ENCODE measurements around the gene DAG1.

DAG1 gene

DNA sequence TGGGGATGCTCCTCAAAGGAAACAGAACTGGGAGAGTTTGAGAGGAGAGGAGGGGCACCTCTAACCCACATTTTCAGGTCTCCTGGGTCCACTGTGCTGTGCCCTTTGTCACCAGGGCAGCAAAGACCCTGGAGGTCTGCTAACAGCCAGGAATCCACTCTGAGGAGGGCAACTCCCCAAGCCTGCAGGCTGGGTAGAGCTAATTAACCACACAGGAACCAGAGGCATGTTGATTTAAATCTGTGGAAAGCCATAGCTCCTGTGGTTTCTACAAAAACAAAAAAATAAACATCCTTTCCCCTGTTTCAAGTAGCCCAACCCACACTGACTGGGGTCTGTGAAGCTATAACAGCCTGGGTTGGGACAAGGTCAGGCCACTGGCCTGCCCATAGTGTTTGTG, 82.0 kb downstream of the DAG1 start:
- TF ChIP-seq RARB (CRISPR knock-in tag; IDR thresholded peaks at IDR 0.05) (no peak), ISL1 (CRISPR knock-in tag; IDR thresholded peaks at IDR 0.05) (no peak), ZFP30 (CRISPR knock-in tag; IDR thresholded peaks at IDR 0.05) (no peak), OSR1 (CRISPR knock-in tag; IDR thresholded peaks at IDR 0.05) (no peak), PPARA (CRISPR knock-in tag; IDR thresholded peaks at IDR 0.05; ENCODE audit: borderline replicate concordance) (no peak), TOX (CRISPR knock-in tag; IDR thresholded peaks at IDR 0.05; ENCODE audit: borderline replicate concordance) (no peak)
- TF ChIP-seq, protein P1, sequence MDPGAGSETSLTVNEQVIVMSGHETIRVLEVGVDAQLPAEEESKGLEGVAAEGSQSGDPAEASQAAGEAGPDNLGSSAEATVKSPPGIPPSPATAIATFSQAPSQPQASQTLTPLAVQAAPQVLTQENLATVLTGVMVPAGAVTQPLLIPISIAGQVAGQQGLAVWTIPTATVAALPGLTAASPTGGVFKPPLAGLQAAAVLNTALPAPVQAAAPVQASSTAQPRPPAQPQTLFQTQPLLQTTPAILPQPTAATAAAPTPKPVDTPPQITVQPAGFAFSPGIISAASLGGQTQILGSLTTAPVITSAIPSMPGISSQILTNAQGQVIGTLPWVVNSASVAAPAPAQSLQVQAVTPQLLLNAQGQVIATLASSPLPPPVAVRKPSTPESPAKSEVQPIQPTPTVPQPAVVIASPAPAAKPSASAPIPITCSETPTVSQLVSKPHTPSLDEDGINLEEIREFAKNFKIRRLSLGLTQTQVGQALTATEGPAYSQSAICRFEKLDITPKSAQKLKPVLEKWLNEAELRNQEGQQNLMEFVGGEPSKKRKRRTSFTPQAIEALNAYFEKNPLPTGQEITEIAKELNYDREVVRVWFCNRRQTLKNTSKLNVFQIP (CRISPR knock-in tag; IDR thresholded peaks at IDR 0.05; ENCODE audit: borderline replicate concordance, low read depth) = no peak
- ATAC-seq = no peak

DNA sequence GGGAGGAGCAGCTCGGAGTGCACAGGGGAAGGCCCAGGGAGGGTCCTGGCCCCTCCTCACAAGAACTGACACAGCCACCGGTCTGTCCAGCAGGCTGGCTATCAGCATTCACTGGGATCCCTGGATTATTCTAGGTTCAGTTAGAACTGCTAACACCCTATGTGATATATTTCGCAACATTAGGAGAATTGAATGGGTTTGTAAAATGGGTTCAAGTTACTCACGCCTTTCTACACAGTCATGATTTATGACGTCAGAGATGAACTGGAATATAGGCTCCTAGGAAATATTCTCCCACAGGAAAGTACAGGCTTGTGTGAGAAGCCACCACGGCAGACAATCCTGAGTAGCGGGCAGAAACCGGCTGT, 83.2 kb downstream of the DAG1 start:
- TF ChIP-seq ARNTL (CRISPR knock-in tag; IDR thresholded peaks at IDR 0.05; ENCODE audit: borderline replicate concordance, low read depth) = no peak
- TF ChIP-seq TCF4 (CRISPR knock-in tag; IDR thresholded peaks at IDR 0.05; ENCODE audit: borderline replicate concordance) = no peak
- TF ChIP-seq ZNF8 (CRISPR knock-in tag; IDR thresholded peaks at IDR 0.05) = no peak
- TF ChIP-seq PPARA (CRISPR knock-in tag; IDR thresholded peaks at IDR 0.05; ENCODE audit: borderline replicate concordance) = no peak
- no peak for TF ChIP-seq ZNF70 (CRISPR knock-in tag; IDR thresholded peaks at IDR 0.05)
- TF ChIP-seq CSDC2 (CRISPR knock-in tag; IDR thresholded peaks at IDR 0.05) = no peak
- no peak for TF ChIP-seq ISL1 (CRISPR knock-in tag; IDR thresholded peaks at IDR 0.05)
- no peak for TF ChIP-seq ZFP30 (CRISPR knock-in tag; IDR thresholded peaks at IDR 0.05)
- TF ChIP-seq ZFP3 (CRISPR knock-in tag; IDR thresholded peaks at IDR 0.05) = no peak
- TF ChIP-seq BACH2 (CRISPR knock-in tag; IDR thresholded peaks at IDR 0.05; ENCODE audit: borderline replicate concordance) = no peak
- TF ChIP-seq GLIS3 (CRISPR knock-in tag; IDR thresholded peaks at IDR 0.05) = no peak
- no peak for TF ChIP-seq RARB (CRISPR knock-in tag; IDR thresholded peaks at IDR 0.05)
- no peak for TF ChIP-seq TSHZ2 (CRISPR knock-in tag; IDR thresholded peaks at IDR 0.05)
- TF ChIP-seq OSR1 (CRISPR knock-in tag; IDR thresholded peaks at IDR 0.05) = no peak
- TF ChIP-seq TOX (CRISPR knock-in tag; IDR thresholded peaks at IDR 0.05; ENCODE audit: borderline replicate concordance) = no peak

DNA sequence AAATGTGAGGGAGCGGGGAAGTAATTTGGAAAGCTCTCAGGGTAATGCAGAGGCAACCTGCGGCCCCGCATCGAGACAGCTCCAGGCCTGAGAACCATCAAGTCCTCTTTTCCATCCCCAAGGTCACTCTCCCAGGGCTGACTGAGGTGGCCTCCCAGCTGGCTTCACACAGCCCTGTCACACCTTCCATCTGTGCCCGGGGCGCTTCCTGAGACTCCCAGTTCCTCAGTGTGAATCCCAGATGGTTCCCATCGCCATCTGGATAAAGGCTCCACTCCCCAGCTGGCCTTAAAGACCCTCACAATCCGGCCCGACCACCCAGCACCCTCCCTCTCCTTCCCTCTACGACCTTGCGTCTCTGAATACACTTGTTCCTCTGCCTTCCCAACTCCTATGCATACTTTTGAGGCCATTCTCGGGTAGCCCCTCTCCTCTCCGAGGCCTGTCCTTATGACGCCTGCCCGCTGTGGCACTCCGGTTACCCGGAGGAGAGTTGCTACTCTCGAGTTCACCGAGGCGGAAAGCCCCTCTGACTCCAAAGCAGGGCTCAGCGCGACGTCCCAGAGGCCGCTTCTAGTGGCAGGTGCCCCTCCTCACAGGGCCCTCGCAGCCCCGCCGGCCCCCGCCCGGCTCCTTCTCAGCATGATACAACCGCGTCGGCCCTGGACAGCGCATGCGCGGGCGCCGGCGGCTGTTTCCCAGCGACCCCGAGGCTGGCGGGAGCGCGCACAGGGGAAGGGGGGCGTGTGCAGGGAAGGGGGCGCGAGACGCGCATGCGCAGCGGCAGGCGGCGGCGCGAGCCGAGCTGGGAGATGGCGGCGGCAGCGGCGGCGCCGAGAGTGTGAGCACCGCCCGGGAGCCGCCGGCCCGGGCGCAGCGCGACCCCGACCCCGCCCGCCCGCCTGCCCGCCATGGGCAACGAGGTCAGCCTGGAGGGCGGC, 83.9 kb downstream of the DAG1 start, which contains the start of gene BSN:
BSN (plus strand) TSS at position 786 of the 941 bp plus-strand sequence; CDS start at position 912, 126 bp downstream.
- peak; percentile 92 for ATAC-seq
- TF ChIP-seq ZNF565 (CRISPR knock-in tag; conservative IDR thresholded peaks at IDR 0.05; ENCODE audit: low read depth) (no peak), ZFP3 (CRISPR knock-in tag; IDR thresholded peaks at IDR 0.05) (peak; percentile 100), TCF4 (CRISPR knock-in tag; IDR thresholded peaks at IDR 0.05; ENCODE audit: borderline replicate concordance) (peak; percentile 32; the same call in 1 of the 2 replicates)

More for the DNA sequence above, 83.2 kb downstream of the DAG1 start:
- ATAC-seq = no peak

DNA sequence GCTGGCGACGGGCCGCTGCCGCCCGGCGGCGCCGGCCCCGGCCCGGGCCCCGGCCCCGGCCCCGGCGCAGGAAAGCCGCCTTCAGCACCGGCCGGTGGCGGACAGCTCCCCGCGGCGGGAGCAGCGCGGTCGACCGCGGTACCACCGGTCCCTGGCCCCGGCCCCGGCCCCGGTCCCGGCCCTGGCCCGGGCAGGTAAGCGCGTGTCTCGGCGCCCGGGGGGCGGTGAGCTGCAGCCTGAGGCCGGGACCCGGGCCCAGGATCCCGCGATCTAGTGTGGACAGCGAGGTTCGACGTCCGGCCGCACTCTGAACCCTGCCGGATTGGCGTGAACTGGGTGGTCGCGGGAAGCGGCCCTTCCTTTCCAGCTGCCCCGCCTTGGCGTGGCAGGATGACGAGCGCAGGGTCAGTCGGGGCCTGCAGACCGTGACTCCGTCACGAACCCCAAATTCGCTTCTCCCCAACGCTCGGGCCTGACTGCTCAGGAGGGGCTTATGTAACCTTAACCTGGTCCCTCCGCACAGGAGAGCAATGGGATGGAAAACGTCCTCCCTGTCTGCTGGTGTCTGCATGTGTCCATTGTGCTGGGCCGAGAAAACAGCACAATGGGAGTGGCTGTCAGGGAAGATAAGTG, 84.7 kb downstream of the DAG1 start:
- TF ChIP-seq CSDC2 (CRISPR knock-in tag; IDR thresholded peaks at IDR 0.05) (no peak), ZFP3 (CRISPR knock-in tag; IDR thresholded peaks at IDR 0.05) (no peak), TOX (CRISPR knock-in tag; IDR thresholded peaks at IDR 0.05; ENCODE audit: borderline replicate concordance) (no peak), ZFP30 (CRISPR knock-in tag; IDR thresholded peaks at IDR 0.05) (no peak), ZC3H10 (CRISPR knock-in tag; IDR thresholded peaks at IDR 0.05) (no peak)
- TF ChIP-seq, protein P1 (CRISPR knock-in tag; IDR thresholded peaks at IDR 0.05; ENCODE audit: borderline replicate concordance, low read depth) = no peak
- TF ChIP-seq, protein P2, sequence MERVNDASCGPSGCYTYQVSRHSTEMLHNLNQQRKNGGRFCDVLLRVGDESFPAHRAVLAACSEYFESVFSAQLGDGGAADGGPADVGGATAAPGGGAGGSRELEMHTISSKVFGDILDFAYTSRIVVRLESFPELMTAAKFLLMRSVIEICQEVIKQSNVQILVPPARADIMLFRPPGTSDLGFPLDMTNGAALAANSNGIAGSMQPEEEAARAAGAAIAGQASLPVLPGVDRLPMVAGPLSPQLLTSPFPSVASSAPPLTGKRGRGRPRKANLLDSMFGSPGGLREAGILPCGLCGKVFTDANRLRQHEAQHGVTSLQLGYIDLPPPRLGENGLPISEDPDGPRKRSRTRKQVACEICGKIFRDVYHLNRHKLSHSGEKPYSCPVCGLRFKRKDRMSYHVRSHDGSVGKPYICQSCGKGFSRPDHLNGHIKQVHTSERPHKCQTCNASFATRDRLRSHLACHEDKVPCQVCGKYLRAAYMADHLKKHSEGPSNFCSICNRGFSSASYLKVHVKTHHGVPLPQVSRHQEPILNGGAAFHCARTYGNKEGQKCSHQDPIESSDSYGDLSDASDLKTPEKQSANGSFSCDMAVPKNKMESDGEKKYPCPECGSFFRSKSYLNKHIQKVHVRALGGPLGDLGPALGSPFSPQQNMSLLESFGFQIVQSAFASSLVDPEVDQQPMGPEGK (CRISPR knock-in tag; IDR thresholded peaks at IDR 0.05; ENCODE audit: borderline replicate concordance) = no peak
- peak; percentile 69 for ATAC-seq
